ENCODE data around the gene RNF151. TPM values are rescaled to one million over a fixed set of nuclear protein-coding genes. Genes with fewer than 3 reads are reported as not detected.
"Not testable (repeated sequence)": the region's sequence is repeated elsewhere in the genome, so short reads cannot be mapped to it uniquely, and the experiment has no call there.

Gene RNF151
- total RNA-seq, 1 experiment from 2014 or later: not detected

DNA sequence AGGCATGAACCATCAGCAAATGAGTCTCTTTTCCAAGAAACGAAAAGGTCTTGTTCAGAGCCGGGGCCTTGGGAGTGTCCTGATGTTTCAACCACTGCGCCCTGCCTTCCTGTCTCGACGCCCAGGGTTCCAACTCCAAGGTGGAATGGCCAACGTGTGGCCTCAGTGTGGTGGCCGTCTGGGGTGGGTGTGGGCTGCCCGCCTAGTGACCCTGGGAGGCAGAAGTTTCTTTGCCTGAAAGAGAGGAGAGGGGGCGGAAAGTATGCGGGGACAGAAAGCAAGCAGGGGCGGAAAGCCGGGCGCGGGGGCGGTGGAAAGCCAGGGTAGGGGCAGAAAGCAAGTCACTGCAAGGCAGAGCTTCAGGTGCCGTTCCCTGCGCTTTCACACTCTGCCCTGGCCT is 27.7 kb upstream of the RNF151 start:
- DNase-seq (ENCODE audit: low spot score): no peak

GRCh38 chr16:1939833-1940232 is 26.8 kb upstream of the RNF151 start:
- DNase-seq (ENCODE audit: low spot score): not testable (repeated sequence)

GRCh38 chr16:1940273-1941161 is 26.1 kb upstream of the RNF151 start:
- DNase-seq (ENCODE audit: low spot score): no peak

DNA sequence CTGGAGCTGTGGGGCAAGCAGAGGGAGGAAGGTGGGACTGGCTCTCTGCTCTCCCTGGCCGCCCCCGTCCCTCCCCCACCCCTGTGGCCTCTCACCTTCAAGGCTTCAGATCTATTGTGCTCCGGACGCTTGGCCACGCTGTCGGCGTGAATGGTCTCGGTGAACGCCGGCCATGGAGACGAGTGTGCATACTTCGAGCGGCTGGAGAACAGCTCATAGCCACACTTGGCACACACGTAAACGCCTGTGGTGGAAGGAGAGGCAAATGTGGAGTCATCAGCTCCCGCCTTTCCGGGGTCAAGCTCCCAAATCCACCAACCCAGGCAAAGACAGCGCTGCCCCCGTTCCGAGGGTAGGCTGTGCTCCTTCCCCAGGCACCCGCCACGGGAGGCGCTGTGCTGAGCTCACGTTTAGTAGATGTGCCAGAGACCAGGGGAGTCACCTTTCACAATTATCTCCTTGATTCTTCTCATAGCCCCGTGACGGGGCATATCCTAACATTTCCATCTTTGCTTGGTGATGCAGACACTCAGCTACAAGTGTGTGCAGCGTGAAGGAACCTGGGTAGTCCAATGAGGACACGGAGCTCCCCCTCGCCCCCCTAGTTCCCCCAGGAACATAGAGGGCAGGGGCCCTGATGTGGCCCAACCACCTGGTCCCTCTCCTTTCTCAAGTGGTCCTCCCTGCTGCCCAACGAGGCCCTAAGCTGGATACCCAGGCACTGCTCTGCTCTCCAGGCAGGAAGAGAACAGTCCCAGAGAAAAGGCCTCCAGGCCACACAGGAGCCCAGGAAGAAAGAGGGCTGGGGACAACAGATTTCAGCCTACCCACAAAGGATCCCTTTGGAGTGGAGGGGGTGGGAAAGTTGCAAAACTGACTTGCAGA is 25.3 kb upstream of the RNF151 start:
- no peak for DNase-seq (ENCODE audit: low spot score)

- DNase-seq (ENCODE audit: low spot score): no peak
Observed at GRCh38 chr16:1942047-1942809, 24.4 kb upstream of the RNF151 start.

GRCh38 chr16:1942810-1943726 is 23.6 kb upstream of the RNF151 start, which contains the start of gene MSRB1:
Gene MSRB1, minus strand, starts transcription at chr16:1943199. Its CDS starts 43 bp downstream, at chr16:1943156.
- DNase-seq (ENCODE audit: low spot score): peak; percentile 97

- no peak for DNase-seq (ENCODE audit: low spot score)
Observed at GRCh38 chr16:1944612-1945199, 21.9 kb upstream of the RNF151 start.

GRCh38 chr16:1945559-1946391 is 20.9 kb upstream of the RNF151 start:
- DNase-seq (ENCODE audit: low spot score): no peak

GRCh38 chr16:1946495-1947368 is 19.9 kb upstream of the RNF151 start:
- no peak for DNase-seq (ENCODE audit: low spot score)

DNA sequence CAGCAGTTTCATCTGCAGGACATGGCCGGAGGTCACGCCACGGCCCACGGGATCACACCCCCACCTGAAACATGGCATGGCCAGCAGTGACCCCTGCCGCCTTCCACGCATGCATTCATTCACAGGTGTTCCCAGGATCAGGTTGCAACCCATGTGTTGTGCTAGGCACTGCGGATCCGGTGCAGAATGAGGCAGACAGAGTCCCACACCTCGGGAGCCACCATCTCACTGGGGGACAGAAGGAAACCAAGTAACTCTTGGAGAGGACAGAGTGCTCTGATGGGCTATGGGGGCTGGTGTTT is 19.3 kb upstream of the RNF151 start:
- DNase-seq (ENCODE audit: low spot score): no peak

GRCh38 chr16:1949507-1949906 is 17.1 kb upstream of the RNF151 start:
- DNase-seq (ENCODE audit: low spot score): no peak

DNA sequence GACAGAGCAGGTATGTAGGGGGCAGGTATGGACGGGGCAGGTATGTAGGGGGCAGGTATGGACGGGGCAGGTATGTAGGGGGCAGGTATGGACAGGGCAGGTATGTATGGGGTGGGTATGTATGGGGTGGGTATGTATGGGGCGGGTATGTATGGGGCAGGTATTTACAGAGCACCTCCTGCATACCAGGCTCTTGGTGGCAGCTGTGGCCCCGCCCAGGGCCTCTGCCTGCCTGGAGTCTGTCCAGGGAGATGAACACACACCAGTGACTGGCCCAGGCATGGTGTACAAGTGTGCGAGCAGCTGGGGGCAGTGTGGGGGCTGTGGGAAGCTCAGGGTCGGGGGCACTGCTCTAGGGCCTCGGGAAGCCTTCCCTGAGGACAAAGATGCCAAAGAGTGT is 16.6 kb upstream of the RNF151 start:
- no peak for DNase-seq (ENCODE audit: low spot score)

DNA sequence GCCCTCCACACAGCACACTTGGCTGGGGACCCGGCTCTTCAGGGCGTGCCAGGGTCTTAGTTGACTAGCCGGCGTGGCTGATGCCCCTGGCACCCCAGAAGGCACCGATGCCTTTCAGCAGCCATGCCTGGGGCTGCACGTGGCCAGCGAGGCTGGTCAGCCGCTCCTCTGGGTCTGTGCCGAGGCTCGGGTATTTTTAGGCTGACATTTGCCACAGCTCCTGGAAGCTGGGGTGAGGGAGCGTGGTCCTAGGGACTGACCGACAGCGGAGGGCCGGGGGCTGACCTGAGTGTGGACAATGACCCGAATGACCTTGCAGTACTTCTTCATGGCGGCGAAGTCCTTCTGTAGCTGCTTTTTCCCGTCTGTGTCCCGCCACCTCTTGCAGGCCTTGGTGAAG is 16.1 kb upstream of the RNF151 start:
- no peak for DNase-seq (ENCODE audit: low spot score)

DNA sequence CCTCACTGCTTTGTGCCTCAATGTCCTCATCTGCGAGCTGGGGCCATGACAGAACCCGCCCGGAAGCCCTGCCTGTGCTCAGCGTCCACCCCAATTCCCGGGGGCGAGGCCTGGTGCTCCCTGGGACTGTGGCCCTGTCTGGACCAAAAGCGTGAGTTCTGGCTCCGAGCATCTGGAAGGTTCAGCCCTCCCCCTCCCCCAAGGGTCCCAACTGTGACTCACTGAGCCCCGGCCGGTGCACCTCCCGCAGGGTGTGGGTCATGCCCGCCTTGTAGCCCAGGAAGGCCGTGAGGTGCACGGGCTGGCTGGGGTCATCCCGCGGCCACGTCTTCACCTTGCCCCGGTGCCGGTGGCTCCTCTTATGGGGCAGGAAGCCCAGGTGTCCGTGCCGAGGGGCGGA is 12.9 kb upstream of the RNF151 start:
- no peak for DNase-seq (ENCODE audit: low spot score)

DNA sequence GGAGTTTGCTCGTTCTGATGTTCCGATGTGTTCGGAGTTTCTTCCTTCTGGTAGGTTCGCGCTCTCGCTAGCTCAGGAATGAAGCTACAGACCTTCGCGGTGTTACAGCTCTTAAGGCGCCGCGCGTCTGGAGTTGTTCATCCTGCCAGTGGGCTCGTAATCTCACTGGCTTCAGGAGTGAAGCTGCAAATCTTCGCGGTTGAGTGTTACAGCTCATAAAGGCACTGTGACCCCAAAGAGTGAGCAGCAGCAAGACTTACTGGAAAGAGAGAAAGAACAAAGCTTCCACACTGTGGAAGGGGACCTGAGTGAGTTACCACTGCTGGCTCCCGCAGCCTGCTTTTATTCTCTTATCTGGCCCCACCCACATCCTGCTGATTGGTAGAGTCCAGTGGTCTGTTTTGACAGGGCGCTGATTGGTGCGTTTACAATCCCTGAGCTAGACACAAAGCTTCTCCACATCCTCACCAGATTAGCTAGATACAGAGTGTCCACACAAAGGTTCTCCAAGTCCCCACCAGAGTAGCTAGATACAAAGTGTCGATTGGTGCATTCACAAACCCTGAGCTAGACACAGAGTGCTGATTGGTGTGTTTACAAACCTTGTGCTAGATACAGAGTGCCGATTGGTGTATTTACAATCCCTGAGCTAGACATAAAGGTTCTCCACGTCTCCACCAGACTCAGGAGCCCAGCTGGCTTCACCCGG is 9.1 kb upstream of the RNF151 start:
- DNase-seq (ENCODE audit: low spot score): not testable (repeated sequence)

DNA sequence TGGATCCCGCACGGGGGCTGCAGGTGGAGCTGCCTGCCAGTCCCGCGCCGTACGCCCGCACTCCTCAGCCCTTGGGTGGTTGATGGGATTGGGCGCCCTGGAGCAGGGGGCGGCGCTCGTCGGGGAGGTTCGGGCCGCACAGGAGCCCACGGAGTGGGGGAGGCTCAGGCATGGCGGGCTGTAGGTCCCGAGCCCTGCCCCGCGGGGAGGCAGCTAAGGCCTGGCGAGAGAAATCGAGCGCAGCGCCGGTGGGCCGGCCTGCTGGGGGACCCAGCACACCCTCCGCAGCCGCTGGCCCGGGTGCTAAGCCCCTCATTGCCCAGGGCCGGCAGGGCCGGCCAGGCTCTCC is 8.5 kb upstream of the RNF151 start:
- DNase-seq (ENCODE audit: low spot score): not testable (repeated sequence)

DNA sequence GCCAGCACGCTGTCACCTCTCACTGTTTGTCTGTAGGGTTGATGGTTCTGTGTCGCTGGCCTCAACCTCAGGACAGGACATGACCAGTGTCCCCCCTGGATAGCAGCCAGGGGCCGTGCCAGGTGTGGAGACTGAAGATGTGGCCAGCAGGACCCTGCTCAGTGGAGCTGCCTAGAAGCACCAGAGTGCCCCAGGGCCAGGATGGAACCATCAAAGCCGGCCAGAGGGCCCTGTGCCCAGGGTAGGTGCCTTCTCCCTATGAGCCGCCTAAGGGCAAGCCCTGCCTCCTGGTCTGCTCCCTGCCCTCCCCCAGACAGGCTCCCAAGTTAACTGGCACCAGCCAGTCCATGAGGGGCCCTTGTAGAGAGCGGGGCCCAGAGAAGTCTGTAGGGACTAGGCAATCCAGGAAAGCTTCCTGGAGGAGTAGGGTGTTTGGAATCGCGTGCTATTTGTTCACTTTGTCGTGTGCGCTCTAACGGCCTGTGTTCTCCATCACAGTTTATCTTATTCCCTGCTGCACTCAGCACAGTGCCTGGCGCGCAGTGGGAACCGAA is 7.9 kb upstream of the RNF151 start:
- DNase-seq (ENCODE audit: low spot score): no peak
